Measurements from ENCODE around the gene AQP1. TPM values are rescaled to one million over a fixed set of nuclear protein-coding genes. Genes with fewer than 3 reads are reported as not detected.

Gene AQP1
- total and polyA plus RNA-seq, 2 of the 8 experiments (the other 6 are each of a cell fraction or from before 2014, with no cell fraction given), result 0.18 to 0.19 TPM

DNA sequence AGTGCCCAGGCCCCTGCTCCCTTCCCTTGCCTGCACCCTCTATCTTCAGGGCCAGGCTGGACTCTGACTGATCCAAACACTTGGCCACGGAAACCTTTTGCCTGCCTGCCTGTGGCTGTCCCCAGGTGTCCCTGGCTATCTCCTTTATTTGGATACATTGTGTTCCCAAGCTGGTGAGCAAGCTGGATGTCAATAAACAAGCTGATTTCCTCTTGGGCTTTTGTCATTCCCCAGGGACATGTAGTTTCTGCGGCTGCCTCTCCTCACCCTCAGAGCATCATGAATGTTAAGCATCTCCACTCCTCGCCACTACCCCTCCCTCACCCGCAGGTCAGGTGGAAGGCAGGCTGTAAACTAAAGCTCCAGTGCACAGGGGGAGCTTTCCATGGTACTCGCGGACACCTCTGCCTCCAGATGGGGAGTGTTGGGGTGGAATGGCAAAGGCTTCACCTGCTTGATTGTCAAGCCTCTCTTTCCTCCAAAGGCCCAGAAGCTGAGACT, 59.0 kb downstream of the AQP1 start:
- H3K79me1 ChIP-seq (ENCODE audit: low read depth, low read length), result no peaks in the 10 kb centered on the region
- H2AK5ac ChIP-seq (ENCODE audit: low read depth, low read length), result no peak overlapping the region
- H2BK5ac ChIP-seq (ENCODE audit: low read depth, low read length), result no peak overlapping the region
- no peak for DNase-seq (ENCODE audit: low read depth in 1 of 2, low spot score in 2 of 2)
- no peaks in the 10 kb centered on the region; a peak in 1 of 7 replicates for H3K27me3 ChIP-seq (replicated peaks in 1 of 4; ENCODE audit: control insufficient read depth in 3 of 4, extremely low read depth in 1 of 4, insufficient read depth in 3 of 4, low read length in 3 of 4)
- no peak overlapping the region for H3K4me3 ChIP-seq (ENCODE audit: extremely low read depth in 1 of 4, insufficient read depth in 2 of 4, low read depth in 3 of 4, low read length in 4 of 4)
- CTCF ChIA-PET (ENCODE audit: partially characterized antibody), result interaction anchor here (1.0 to 26.1 kb wide), 13 partner anchors 8 to 171 kb away, joined by 3 to 309 read pairs (median 7); partner anchors contain the start of gene AQP1
- no peaks in the 10 kb centered on the region for H3K36me3 ChIP-seq (ENCODE audit: control insufficient read depth in 2 of 4, insufficient read depth in 4 of 4, low read length in 3 of 4)
- H3K14ac ChIP-seq (ENCODE audit: insufficient read length), result no peak overlapping the region
- 64% methylated on average over 6 of the region's 6 CpGs; no CpG with 5 or more reads in 1 of the 2 experiments for WGBS, 2 experiments (ENCODE audit: extremely low coverage in 1 of 2, insufficient coverage in 1 of 2, insufficient read length in 1 of 2, insufficient replicate concordance in 2 of 2, low coverage in 1 of 2, low lambda C conversion rate in 2 of 2, missing lambda C conversion rate in 1 of 2)
- H4K91ac ChIP-seq (replicated peaks; ENCODE audit: insufficient read length, low read length), result no peak overlapping the region
- POLR2A ChIA-PET (ENCODE audit: partially characterized antibody), result no interaction called here
- H2BK15ac ChIP-seq (ENCODE audit: low read length), result no peak overlapping the region
- H3K9ac ChIP-seq (replicated peaks in 1 of 4; ENCODE audit: extremely low read depth in 1 of 4, low read depth in 3 of 4, low read length in 3 of 4), result no peak overlapping the region
- H3K27ac ChIP-seq (ENCODE audit: low read depth, low read length), result no peak overlapping the region
- no peak overlapping the region for H3K23ac ChIP-seq (ENCODE audit: insufficient read length)
- TF ChIP-seq RNF2 (IDR thresholded peaks at IDR 0.05; ENCODE audit: borderline replicate concordance, low read depth, low read length, missing control alignments, poor library complexity, severe bottlenecking), result no peak
- TF ChIP-seq ZNF274 (IDR thresholded peaks at IDR 0.05; ENCODE audit: borderline replicate concordance, extremely low read depth, low read length), result no peak
- TF ChIP-seq MAFK (IDR thresholded peaks at IDR 0.05; ENCODE audit: low read depth, low read length), result no peak
- TF ChIP-seq EZH2 (IDR thresholded peaks at IDR 0.05; ENCODE audit: low read depth, low read length, severe bottlenecking), result no peak
- no peak for TF ChIP-seq EGR1 (IDR thresholded peaks at IDR 0.05; ENCODE audit: borderline replicate concordance, low read depth, low read length)
- no peak overlapping the region for H4K5ac ChIP-seq (ENCODE audit: insufficient read length, low read depth, low read length)
- peaks cover 0 to 7% (median 4%) of the 10 kb centered on the region in 4 experiments; a peak in 4 of 7 replicates for H3K4me1 ChIP-seq (replicated peaks in 1 of 4; ENCODE audit: control insufficient read depth in 3 of 4, insufficient read depth in 4 of 4, low read length in 3 of 4)
- no peaks in the 10 kb centered on the region for H3K23me2 ChIP-seq (ENCODE audit: low read depth, low read length)
- H2BK20ac ChIP-seq (ENCODE audit: low read length), result no peak overlapping the region
- H4K8ac ChIP-seq (ENCODE audit: extremely low read depth, insufficient read depth, low read length), result no peak overlapping the region
- no peak overlapping the region for H3K56ac ChIP-seq (replicated peaks; ENCODE audit: insufficient read length, low read depth, low read length)
- no peaks in the 10 kb centered on the region for H3K79me2 ChIP-seq (ENCODE audit: control insufficient read depth in 1 of 2, insufficient read depth in 2 of 2, low read length in 2 of 2)
- H2AFZ ChIP-seq (ENCODE audit: low read length), result no peak overlapping the region
- H3K4ac ChIP-seq (replicated peaks; ENCODE audit: insufficient read length, low read depth, low read length), result no peak overlapping the region
- FAIRE-seq, result no peak
- no peak overlapping the region for H3K4me2 ChIP-seq (ENCODE audit: insufficient read depth in 1 of 2, low read depth in 2 of 2, low read length in 2 of 2)
- H4K20me1 ChIP-seq (replicated peaks in 1 of 2; ENCODE audit: control insufficient read depth in 1 of 2, insufficient read depth in 2 of 2, low read length in 2 of 2), result no peaks in the 10 kb centered on the region
- no peaks in the 10 kb centered on the region for H3K9me3 ChIP-seq (ENCODE audit: insufficient read depth in 2 of 2, low read depth in 1 of 2, low read length in 1 of 2)
- H2BK120ac ChIP-seq (replicated peaks; ENCODE audit: low read depth, low read length), result no peak overlapping the region
- H3K18ac ChIP-seq (ENCODE audit: extremely low read depth, low read length), result no peak overlapping the region
- H2BK12ac ChIP-seq (ENCODE audit: low read depth, low read length), result no peak overlapping the region
